Omental fat pad (tissue), 4 donors: Measurements from ENCODE around the gene CAPZB. TPM values are rescaled to one million over a fixed set of nuclear protein-coding genes. Genes with fewer than 3 reads are reported as not detected.

Source experiments
- ATAC-seq: fragments of 150-250 bp; one replicate; pipeline ENCODE4 v1.9.1; 2016; ENCODE audit warnings: mild to moderate bottlenecking, moderate library complexity; ENCODE audit not compliant: low FRiP score
- DNase-seq: peaks from one replicate; pipeline ENCODE4 v3.0.0-alpha.2; 2019; ENCODE audit warnings: low spot score
- CTCF ChIP-seq, 3 donors: fragments of 450-650 bp; IDR thresholded peaks; one replicate each; pipeline ENCODE4 v1.5.1; 2016 to 2017; ENCODE audit warnings: antibody characterized with exemption in 3 of 3, mild to moderate bottlenecking in 3 of 3, moderate library complexity in 2 of 3
- total RNA-seq, 4 donors: library from RNA; depleted of rRNA; stranded (reverse); fragments of >200 nt; gene quantifications; one replicate each; pipeline ENCODE4 v1.1.0, GENCODE V29; 2016

Gene CAPZB
- total RNA-seq, 4 donors from 2014 or later = 98.0 to 130 (median 120) TPM

DNA sequence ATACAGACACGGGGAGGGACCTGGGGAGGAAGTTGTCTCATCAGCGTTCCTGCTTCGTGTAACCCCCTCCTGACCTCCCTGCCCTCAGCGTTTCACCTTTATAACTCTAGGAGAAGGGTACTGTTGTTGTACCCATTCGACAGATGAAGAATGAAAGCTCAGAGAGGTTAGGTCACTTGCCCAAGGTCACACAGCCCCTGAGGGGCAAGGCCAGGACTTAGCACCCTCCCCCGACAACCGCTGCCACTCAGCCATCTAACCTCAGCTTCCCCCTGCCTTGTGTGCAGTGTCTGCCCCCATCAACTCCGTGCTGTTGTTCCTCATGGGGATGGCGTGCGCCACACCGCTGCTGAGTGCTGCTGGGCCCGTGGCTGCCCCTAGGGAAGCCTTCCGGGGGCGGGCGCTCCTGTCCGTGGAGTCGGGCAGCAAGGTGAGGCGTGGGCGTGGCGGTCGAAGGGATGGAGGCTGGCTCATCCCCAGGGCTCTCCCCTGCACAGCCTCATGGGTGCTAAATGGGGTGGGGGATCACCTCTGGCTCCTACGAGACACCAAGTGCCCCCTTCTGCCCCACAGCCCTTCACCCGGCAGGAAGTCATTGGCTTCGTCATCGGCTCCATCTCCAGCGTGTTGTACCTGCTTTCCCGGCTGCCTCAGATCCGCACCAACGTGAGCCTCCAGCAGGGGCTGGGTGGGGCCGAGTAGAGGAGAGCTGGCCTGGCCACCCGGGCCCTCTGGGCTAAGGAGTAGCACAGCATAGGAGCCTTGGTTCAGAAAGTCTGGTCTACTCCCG, 159.2 kb downstream of the CAPZB start:
- DNase-seq (no peak), ATAC-seq (no peak)
- TF ChIP-seq CTCF (IDR thresholded peaks at IDR 0.05) = no peak

GRCh38 chr1:19325368-19325957, 159.9 kb downstream of the CAPZB start:
- no peak for TF ChIP-seq CTCF (IDR thresholded peaks at IDR 0.05)
- DNase-seq (no peak), ATAC-seq (no peak)

- ATAC-seq (no peak), DNase-seq (no peak)
- TF ChIP-seq CTCF (IDR thresholded peaks at IDR 0.05) = no peak
Observed at GRCh38 chr1:19324665-19324990, 160.7 kb downstream of the CAPZB start.

DNA sequence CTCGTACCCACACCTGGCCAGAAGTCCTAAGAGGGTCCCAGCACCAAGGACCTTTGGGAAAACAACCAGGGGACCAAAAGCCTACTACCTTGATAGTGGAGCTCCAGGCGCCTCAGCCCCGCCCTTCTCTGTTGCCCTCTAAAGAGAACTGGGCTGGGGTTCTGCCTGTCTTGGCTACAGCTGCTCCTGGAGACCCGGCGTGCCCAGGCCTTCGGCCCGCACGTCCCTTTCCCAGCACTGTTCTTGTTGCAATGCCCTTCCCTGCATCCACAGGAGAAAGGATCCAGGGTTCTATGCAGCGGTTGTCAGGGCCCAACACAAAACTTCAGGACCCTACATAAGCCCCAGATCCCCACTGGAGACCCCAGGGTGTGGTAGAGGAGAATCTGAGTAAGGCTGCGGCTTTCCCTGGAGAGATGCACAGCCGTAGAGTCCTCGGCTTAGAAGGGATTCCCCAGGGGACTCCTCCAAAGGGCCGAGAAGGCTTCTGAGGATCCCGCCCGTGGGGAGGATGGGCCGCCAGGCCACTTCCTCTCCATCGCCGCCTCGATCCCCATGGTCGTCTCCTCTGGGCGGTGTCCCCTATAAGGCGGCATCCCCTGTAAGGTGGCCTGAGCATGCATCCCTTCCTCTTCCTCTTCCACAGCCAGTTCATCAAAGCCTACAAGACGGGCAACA, 161.2 kb downstream of the CAPZB start:
- no peak for ATAC-seq
- TF ChIP-seq CTCF (IDR thresholded peaks at IDR 0.05) = no peak
- no peak for DNase-seq

- ATAC-seq = no peak
- DNase-seq = no peak
- TF ChIP-seq CTCF (IDR thresholded peaks at IDR 0.05) = no peak
Observed at GRCh38 chr1:19322481-19322880, 162.9 kb downstream of the CAPZB start.

- ATAC-seq = no peak
- no peak for DNase-seq
- TF ChIP-seq CTCF (IDR thresholded peaks at IDR 0.05) = no peak
Observed at GRCh38 chr1:19321071-19321470, 164.3 kb downstream of the CAPZB start.
